DMS153 treated with DMSO at 0.1 percent for 48 hours (cell line): ENCODE data around the gene DTYMK.
A peak's percentile ranks its signal among the peaks of the same experiment; 100 is the strongest.

Experiments used
- DNase-seq: peaks from one replicate; lab custom pipeline; 2025; ENCODE audit not compliant: unreplicated experiment; lab: John Stamatoyannopoulos, UW

The DTYMK gene

DNA sequence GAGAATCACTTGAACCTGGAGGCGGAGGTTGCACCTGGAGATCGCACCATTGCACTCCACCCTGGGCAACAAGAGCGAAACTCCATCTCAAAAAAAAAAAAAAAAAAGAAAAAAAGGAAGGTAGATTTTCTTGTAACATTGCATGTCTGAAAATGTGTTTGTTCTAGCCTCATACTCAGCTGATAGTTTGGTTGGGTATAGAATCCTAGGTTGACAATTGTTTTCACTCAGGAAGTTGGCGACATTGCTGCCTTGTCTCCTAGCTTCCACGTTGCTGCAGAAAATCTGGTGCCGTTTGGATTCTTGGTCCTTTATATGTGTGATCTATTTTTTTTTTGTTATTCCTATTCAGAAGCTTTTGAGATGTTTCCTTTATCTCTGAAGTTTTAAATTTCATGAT lies 19.9 kb upstream of the DTYMK start:
- DNase-seq: no peak

DNA sequence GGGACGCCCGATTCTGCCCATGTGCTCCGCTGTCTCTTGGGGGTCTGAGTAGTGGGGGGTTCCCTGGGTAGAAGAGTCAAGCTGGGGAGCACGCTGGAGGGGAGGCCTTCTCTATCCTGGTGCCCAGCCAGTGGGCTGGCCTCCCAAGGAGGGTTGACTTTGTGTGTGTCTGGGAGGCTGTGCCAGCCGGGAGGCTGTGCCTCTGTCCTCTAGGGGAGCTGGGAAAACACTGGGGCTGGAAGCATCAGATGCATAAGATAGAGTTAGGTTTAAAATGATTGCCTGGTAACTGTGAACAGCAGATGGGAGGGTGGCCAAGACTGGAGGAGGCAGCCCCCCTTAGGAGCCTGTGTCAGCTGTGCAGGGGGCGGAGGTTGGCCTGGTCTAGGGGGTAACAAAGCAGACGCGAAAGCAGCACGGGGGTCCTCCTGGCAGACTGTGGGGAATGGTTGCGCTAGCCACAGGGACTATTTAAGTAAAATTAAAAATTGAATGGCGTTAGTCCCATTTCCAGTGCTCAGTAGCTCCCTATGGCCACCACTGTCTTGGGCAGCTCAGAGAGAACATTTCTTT lies 16.5 kb upstream of the DTYMK start:
- no peak for DNase-seq

DNA sequence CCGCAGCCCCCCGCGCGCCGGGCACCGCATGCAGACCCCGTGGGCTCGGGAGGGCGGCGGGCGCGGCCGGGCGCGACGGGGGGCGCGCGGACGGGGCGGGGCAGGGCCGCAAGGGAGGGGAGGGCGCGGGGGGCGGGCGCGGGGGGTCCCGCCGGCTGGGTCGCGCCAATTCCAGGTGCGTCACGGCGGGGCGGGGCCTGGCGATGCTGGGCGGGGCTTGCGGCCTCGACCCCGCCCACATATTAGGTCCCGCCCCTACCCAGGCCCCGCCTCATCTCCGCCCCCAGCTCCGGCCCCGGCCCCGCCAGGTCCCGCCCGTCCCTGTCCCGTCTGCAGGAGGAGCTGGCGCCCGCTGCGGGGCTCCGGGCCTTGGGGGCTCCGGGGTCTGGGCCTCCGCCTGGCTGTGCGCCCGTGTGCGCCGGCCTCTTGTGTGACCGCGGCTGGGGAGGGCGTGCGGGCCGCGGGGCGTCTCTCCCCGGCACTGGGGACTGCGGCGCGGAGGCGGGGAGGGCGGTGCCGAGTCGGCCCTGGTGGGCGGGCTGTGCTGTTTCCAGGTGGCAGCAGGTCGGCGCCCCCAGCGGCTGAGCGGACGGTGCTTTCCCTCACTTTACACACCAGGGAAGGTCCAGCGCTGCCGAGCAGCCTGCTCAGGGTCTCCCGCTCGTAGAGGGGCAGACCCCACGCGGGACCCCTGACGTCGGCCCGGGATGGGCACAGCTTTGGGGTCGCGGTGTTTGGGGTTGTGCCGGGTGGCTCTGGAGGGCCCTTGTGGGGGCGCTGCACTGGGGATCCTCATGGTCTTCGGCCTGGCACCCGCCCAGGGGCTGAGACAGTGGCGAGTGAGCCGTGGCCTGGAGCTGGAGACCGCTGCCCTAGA lies 15.8 kb upstream of the DTYMK start:
- peak; percentile 67 for DNase-seq

DNA sequence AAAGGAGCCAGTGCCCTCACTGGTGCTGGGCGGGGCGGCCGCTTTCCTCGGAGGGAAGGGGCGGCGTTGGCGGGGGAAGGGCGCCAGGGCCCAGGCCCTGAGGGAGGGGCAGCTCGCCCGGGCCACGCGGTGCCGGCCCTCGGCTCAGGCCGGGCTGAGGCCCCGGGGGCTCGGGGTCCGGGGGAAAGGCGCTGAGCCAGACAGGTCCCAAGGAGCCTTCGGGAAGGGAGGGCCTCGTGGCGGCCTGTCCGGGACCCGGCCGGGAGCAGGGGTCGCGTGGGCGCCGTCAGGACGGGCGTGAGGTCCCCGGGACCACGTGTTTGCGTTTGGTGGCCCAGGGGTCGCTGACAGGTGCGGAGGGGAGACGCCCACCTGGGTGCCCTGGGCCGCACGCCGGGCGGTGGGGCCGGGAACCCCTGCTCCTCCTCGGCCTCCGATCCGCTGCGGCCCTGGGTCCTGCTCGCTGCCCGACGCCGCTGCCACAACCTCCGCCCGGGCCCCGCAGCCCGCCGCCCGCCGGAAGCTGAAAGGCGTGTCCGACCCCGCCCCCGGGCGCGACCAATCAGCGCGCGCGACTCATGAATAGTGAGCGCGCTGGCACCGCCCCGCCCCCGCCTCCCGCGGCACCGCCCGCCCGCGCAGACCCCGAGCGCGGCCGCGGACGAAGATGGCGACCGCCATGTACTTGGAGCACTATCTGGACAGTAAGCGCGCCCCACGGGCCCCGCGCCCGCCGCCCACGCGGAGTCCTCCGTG lies 15.0 kb upstream of the DTYMK start, which contains the start of gene ING5:
Gene ING5, plus strand, starts transcription at position 641 of the 756 bp plus-strand sequence. Its CDS starts 27 bp downstream, at position 668.
- DNase-seq: peak; percentile 84

DNA sequence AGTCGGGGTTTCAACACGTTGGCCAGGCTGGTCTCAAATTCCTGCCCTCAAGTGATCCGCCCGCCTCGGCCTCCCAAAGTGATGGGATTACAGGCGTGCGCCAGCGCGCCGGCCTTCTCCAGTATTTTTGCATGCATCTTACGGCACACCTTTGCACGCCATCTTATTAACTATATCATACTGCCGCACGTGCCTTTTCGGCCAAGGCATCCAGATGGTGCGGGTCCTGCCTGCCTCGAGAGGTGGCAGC lies 14.5 kb upstream of the DTYMK start:
- no peak for DNase-seq

DNA sequence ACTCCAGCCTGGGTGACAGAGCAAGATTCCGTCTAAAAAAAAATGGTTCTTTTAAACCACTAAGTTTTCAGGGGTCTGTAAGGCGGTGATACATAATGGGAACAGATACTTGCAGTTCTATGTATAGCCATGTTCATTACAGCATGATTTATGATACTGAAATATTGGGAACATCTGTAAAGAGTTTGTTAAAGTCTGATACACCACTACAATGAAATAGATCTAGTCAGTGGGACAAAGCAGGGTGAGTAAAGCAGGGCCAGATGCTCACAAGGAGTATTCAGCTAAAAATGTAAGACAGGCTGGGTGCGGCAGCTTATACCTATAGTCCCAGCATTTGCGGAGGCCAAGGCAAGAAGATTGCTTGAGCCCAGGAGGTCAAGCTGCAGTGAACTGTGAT lies 9.0 kb upstream of the DTYMK start:
- DNase-seq: no peak

DNA sequence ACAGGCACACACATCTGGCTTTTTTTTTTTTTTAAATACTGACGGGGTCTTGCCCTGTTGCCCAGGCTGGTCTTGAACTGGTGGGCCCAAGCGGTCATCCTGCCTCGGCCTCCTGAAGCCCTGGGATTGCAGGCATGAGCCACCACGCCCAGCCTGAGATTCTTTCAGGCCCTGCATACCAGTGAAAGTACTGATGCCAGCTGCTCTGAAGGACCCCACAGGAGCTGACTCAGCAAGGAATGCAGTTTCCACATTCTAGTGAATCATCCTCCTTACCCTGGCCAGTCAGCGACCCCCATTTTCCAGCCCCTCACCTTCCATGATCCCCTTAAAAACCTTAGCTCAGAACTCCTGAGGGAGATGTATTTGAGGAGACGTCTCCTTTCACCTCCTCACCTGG lies 5.8 kb upstream of the DTYMK start:
- no peak for DNase-seq

DNA sequence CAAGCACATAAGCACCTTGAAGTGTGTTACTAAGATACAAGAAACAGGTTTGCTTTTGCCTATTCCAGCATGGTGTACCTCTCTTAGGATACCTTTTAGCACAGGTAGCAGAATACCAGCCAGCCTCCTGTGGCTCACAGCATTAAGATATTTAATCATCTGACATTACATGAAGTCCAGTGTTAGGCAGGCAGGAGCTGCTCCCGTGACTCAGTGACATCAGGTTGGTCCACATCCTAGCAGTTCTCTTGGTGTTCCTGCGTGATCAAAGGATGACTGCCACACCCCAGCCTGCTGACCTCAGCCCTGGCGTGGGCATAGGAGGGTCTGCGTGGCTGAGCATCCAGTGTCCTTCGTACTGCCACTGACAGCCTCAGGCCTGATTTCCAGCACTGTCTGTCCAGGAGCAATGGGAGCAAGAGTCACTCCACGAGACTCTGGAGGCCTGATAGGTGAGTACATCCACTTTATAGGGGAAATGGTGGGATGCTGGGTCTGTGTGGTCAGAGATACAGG lies 3.6 kb upstream of the DTYMK start:
- DNase-seq: no peak

DNA sequence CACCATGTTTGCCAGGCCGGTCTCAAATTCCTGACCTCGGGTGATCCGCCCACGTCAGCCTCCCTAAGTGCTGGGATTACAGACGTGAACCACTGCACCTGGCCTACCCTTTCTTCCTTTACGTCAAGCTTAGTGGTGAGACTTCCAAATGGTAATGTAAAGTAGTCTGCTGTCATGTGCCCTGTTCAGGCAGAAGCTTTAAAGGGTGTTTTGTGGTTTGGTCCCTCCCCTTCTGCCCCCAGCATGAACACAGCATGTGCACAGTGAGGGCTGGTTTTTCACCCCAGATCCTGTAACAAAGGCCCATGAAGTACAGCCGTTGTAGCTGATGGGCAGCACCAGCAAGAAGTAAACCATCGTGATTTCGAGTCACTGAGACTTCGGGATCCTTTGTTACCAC lies 2.7 kb upstream of the DTYMK start:
- no peak for DNase-seq

DNA sequence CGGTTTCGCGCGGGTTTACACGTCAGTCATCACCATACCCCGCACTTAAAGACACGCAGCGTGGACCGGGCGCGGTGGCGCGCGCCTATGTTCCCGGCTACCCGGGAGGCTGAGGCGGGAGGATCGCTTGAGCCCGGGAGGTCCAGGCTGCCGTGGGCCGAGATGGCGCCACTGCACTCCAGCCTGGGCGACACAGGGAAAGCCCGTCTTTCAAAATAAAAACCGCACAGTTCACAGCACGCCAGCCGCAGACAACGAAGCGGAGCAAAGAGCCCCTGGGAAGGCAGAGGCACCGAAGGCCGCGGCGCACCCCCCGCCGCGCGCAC lies 328 bp downstream of the DTYMK start:
- DNase-seq: no peak

DNA sequence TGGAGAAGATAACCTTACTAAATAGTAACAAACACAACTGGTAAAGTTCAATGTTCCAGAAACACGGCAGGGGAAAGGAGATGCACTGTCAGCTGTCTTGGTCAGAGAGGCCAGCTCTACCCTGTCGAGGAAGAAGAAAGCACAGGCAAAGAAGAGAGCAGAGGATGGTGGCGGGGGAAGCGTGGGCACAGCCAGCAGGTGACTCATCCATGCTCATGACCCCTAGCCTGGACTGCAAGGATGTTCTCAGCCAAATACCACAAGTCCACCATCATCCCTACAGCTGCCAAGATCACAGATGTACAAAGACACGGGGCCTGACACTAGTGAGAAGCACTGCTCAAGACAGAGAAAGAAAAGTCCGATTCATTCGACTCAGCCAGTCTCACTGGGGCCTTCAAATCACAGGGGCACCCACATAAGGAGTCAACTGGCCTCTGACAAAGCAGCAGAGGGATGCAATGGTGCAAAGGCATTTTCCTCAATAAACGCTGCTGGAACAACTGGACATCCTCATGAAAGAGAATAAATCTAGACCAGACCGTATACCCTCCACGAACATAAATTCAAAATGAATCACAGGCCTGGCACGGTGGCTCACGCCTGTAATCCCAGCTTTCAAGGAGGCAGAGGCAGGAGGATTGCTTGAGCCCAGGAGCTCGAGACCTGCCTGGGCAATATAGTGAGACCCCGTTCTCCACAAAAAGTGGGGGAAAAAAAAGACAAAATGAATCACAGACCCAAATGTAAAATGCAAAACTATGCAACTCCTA lies 5.6 kb downstream of the DTYMK start:
- DNase-seq: no peak

DNA sequence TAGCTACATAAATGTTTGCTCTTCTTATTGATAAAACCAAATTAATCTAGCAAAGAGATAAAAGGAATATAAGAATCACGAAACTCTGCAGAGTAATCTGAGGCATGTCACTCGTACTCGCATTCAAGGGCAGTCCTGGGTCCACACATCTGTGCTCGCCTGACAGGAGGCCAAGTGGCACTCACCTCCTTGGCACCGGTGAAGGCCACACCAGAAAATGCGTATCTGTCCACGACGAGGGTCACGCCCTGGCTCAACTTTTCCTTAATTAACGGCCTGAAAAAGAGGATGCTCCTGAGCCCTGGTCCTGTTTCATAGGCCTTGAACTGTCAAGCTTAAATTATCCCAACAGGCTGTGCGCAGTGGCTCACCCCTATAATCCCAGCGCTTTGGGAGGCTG lies 6.6 kb downstream of the DTYMK start:
- no peak for DNase-seq

DNA sequence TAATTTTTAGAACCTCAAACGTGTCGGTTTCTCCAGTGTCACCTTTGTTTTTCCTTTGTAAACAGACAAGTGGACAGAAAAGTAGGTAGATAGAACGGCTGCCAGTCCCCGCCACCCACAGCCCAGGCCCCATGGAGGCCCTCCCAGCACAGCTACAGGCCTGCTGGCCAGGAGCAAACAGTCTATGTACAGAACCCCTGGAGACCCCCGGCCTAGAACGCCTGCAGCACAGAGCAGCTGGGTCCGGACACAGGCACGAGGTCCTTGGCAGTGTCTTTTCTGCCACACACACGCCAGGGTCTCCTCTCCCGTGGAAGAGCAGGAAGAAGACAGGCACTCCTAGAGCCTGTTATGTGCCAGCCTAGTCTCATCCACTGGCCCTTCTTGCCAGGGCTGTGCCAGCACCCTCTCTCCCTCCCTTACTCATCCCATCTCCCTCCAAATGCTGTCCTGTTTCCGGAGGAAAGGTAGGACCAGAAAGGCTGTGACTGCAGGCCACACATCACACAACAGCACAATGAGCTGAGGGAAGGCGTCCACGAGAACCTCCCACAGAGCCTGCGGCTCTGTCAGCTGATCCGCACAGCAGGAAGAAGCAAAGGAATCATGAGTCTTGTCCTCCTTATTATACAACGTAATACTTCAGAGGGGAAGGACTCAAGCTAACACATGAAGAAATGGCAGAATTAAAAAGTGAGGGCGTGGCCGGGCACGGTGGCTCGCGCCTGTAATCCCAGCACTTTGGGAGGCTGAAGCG lies 7.7 kb downstream of the DTYMK start:
- no peak for DNase-seq

DNA sequence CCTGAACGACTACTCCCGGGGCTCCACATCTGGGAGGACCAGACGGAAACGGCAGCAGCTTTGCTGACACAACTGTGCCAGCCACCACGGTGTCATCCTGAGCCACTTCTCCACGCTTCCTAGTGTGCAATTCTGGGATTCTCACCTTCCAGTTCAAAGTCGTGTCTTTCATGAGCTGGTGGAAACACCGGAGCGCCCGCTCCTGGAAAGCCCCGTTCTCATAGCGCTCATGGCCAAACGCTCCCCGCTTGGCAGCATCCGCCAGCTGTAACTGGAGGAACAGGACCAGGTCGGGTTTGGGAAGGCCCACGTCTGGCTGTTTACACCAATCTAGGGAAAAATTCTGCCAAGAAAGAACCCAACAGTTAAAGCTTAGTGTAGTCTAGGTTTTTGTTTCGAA lies 8.3 kb downstream of the DTYMK start:
- DNase-seq: no peak

DNA sequence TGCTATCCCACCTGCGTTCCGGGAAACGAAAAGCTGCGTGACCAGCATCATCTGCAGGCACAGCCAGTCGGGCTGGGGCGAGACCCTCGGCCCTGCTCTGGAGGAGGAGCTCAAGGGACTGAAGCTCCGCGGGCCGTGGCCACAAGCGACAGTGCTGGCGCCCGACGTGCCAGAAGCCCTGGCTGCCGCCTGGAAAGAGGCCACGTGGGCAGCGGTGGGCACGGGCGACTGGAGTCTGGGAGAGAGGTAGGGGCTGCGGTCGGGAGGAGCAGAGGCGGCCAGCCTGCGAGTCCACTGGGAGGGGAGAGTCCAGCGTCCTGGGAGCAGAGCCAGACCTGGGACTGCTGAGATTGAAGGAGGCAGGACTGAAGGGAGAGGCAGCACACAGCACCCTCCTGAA lies 9.2 kb downstream of the DTYMK start:
- no peak for DNase-seq

DNA sequence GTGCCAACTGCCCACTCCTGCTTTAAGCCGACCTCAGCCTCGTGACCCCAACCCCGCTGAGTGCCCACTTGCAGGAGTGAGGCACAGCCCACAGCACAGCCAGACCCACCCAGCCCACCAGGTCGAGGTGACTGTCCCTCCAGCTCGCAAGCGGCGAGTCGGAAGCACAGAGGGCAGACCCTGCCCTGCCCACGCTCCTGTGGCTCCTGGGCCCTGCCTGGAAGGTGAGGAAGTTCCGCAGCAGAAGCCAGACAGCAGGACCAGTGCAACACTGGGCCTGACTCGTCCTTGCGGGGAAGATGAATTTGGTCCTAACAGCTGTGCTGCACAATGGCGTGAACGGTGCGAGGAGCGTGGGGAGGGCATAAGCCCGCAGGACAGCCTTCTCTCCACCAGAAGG lies 9.9 kb downstream of the DTYMK start:
- DNase-seq: no peak

DNA sequence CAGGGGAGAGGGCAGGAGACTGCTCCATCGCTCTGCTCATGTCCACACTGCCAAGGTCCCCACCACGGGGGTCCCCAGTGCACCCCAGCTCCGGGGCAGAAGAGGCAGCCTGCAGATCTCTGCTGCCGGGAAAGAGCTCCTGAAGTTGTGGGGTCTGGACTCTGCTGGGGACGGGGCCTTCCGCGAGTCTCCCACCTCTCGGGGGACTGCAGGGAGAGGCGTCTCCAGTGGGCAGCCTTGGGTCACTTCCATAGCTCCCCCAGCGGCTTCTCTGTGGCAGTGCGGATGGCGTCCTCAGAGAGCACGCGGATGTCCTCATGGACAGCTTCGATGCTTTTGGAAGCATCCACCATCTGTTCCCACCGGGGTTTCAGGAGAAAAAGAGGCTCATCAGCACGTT lies 10.7 kb downstream of the DTYMK start:
- no peak for DNase-seq

DNA sequence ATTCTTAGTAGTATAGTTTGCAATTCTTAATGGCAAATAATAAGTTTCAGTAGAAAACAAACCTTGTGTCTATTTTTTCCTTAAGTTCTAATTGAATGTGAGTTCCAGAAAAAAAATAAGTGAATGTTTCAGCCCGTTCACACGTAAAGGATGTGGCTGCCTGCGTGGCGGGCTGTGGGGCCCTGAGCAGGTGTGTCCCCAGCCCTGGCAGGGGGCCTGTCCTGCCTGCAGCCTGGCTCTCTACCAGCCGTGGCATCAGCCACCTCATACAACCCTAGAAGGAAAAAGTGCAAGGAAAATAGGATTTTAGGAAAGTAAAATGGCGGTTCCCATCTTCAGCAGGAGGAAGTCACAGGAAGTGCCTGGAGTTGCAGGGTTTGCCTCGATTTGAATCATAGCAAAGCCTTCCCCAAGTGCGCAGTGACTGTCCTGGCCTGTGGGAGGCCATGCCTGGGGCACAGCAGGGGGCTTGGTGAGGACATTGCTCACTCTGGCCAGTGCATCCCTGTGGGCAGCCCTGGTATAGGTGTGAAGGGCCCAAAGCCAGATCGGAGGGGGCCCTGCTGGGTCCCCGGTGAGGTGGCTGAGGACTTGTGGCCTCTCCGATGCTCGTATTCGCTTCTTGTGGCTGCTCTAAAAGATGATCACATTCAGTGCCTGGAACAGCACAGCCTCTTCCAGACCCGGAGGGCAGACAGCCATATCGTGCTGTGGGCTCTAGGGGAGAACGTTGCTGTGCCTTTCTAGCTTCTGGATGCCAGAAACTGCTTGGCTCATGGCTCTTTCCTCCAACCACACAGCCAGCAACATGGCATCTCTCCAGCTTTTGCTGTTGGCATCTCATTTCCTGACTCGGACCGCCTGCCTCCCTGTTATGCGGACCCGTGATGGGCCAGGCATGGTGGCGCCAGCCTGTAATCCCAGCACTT lies 12.6 kb downstream of the DTYMK start:
- DNase-seq: no peak

DNA sequence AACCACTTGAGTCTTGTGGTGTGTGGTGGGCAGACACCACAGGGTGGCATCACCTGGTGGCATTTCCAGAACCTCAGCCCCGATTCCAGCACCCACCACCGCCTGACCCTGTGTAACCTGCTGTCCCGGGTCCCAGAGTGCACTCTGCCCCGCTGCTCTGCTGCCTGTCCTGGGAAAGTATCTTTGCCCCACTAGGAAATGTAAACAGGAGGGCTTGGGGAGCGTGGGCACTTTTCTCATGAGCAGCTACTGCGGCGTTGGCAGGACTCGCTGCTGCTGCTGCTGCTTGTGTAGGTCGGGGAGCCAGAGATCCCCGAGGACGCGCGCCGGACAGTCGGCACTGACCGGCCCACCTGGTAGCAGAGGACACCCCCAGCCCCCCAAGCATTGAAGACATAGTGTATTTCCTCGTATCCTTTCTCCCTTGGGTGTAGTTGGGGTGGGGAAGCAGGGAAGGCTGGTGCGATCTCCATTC lies 13.4 kb downstream of the DTYMK start:
- no peak for DNase-seq
